OCI-LY3 (cell line): ENCODE results near the gene DAB1.

Source experiments
- H2AFZ ChIP-seq: fragments of 200-600, 300-600 bp; shearing (Covaris generic); 2 replicates; pipeline ENCODE4 v1.6.0; 2014; ENCODE audit warnings: antibody characterized with exemption, low read depth, low read length
- H3K27ac ChIP-seq: fragments of 200-600, 300-600 bp; sonication (generic); 2 replicates; pipeline ENCODE4 v1.5.1; 2014; ENCODE audit warnings: mild to moderate bottlenecking, low read length, moderate library complexity, mixed read lengths
- H3K27me3 ChIP-seq: fragments of 200-600, 300-600 bp; sonication (generic); 2 replicates; pipeline ENCODE4 v1.6.1; 2014; ENCODE audit warnings: low read depth, low read length, mixed read lengths
- H3K36me3 ChIP-seq: fragments of 200-600, 300-600 bp; sonication (generic); replicated peaks from 2 replicates; pipeline ENCODE3; 2014; ENCODE audit warnings: low read depth, low read length, mixed read lengths
- H3K4me1 ChIP-seq: fragments of 300-600, 200-600 bp; sonication (generic); 2 replicates; pipeline ENCODE4 v1.6.1; 2014; ENCODE audit warnings: low read length, mixed read lengths
- H3K4me2 ChIP-seq: fragments of 200-600, 300-600 bp; sonication (generic); 2 replicates; pipeline ENCODE4 v1.6.1; 2014; ENCODE audit warnings: low read length, mixed read lengths
- H3K4me3 ChIP-seq: fragments of 300-600, 200-600 bp; sonication (generic); 2 replicates; pipeline ENCODE4 v1.5.1; 2014; ENCODE audit warnings: antibody characterized with exemption, mild to moderate bottlenecking, low read length, moderate library complexity
- H3K79me2 ChIP-seq: fragments of 300-600, 200-600 bp; shearing (Covaris generic); 2 replicates; pipeline ENCODE4 v1.6.1; 2014; ENCODE audit warnings: mild to moderate bottlenecking, low read length, mixed read lengths
- H3K9ac ChIP-seq: fragments of 300-600, 200-600 bp; shearing (Covaris generic); 2 replicates; pipeline ENCODE4 v1.6.0; 2014; ENCODE audit warnings: mild to moderate bottlenecking, low read length, moderate library complexity
- H3K9me3 ChIP-seq: fragments of 200-600, 300-600 bp; shearing (Covaris generic); 2 replicates; pipeline ENCODE4 v1.6.1; 2014; ENCODE audit warnings: low read length, mixed read lengths; ENCODE audit not compliant: insufficient read depth
- H4K20me1 ChIP-seq: fragments of 200-600, 300-600 bp; sonication (generic); 2 replicates; pipeline ENCODE4 v1.6.1; 2016; ENCODE audit warnings: low read length, mixed read lengths; ENCODE audit not compliant: insufficient read depth
- CTCF ChIP-seq: fragments of 200-600, 300-600 bp; sonication (generic); IDR thresholded peaks from 2 replicates; pipeline ENCODE4 v1.5.1; 2014; ENCODE audit warnings: antibody characterized with exemption, low read length, low read depth
- EZH2phosphoT487 ChIP-seq: fragments of 200-600 bp; shearing (Covaris generic); IDR thresholded peaks from 2 replicates; pipeline ENCODE4 v1.6.1; 2018; ENCODE audit warnings: antibody characterized with exemption, mixed run types, low read depth

Gene DAB1

GRCh38 chr1:56985857-56986256, 438.0 kb downstream of the DAB1 start:
- Histone ChIP-seq H2AFZ (no peak overlapping the region), H3K79me2 (no peaks in the 10 kb centered on the region), H3K27ac (no peak overlapping the region), H3K4me1 (no peaks in the 10 kb centered on the region), H3K9ac (no peak overlapping the region), H3K4me3 (no peak overlapping the region), H3K36me3 (no peaks in the 10 kb centered on the region), H4K20me1 (no peaks in the 10 kb centered on the region), H3K4me2 (no peak overlapping the region), H3K9me3 (no peaks in the 10 kb centered on the region), H3K27me3 (0 out of 2 replicates have a peak, but pooled peaks cover under 1% of the 10 kb centered on the region)
- no peak for TF ChIP-seq CTCF
- TF ChIP-seq EZH2phosphoT487: no peak

GRCh38 chr1:56983484-56983883, 440.4 kb downstream of the DAB1 start:
- no peak overlapping the region for H3K27ac ChIP-seq

GRCh38 chr1:56979986-56980755, 443.7 kb downstream of the DAB1 start:
- no peaks in the 10 kb centered on the region for H4K20me1 ChIP-seq
- 0 out of 2 replicates have a peak, but pooled peaks cover 4% of the 10 kb centered on the region for H3K27me3 ChIP-seq
- H3K79me2 ChIP-seq: no peaks in the 10 kb centered on the region
- no peaks in the 10 kb centered on the region for H3K9me3 ChIP-seq
- no peak overlapping the region for H2AFZ ChIP-seq
- no peak overlapping the region for H3K9ac ChIP-seq
- H3K4me2 ChIP-seq: no peak overlapping the region
- H3K4me1 ChIP-seq: no peaks in the 10 kb centered on the region
- H3K27ac ChIP-seq: no peak overlapping the region
- no peaks in the 10 kb centered on the region for H3K36me3 ChIP-seq
- no peak for TF ChIP-seq EZH2phosphoT487
- no peak for TF ChIP-seq CTCF
- H3K4me3 ChIP-seq: no peak overlapping the region

More at GRCh38 chr1:56983484-56983883, 440.4 kb downstream of the DAB1 start:
- TF ChIP-seq EZH2phosphoT487 (no peak), CTCF (no peak)
- no peak overlapping the region for H2AFZ ChIP-seq
- H3K4me2 ChIP-seq: no peak overlapping the region
- H4K20me1 ChIP-seq: no peaks in the 10 kb centered on the region
- no peaks in the 10 kb centered on the region for H3K4me1 ChIP-seq
- no peaks in the 10 kb centered on the region for H3K9me3 ChIP-seq
- H3K27me3 ChIP-seq: 0 out of 2 replicates have a peak, but pooled peaks cover 4% of the 10 kb centered on the region
- no peak overlapping the region for H3K4me3 ChIP-seq
- H3K9ac ChIP-seq: no peak overlapping the region
- no peaks in the 10 kb centered on the region for H3K36me3 ChIP-seq
- no peaks in the 10 kb centered on the region for H3K79me2 ChIP-seq

GRCh38 chr1:56978819-56979218, 445.0 kb downstream of the DAB1 start:
- no peak for TF ChIP-seq EZH2phosphoT487
- TF ChIP-seq CTCF: no peak
- Histone ChIP-seq H3K9ac (no peak overlapping the region), H4K20me1 (no peaks in the 10 kb centered on the region), H3K27ac (no peak overlapping the region), H3K27me3 (0 out of 2 replicates have a peak, but pooled peaks cover 4% of the 10 kb centered on the region), H3K4me1 (no peaks in the 10 kb centered on the region), H3K9me3 (no peaks in the 10 kb centered on the region), H2AFZ (no peak overlapping the region), H3K36me3 (no peaks in the 10 kb centered on the region), H3K4me3 (no peak overlapping the region), H3K79me2 (no peaks in the 10 kb centered on the region), H3K4me2 (no peak overlapping the region)
